Measurements from ENCODE around the gene TAX1BP3.

Gene TAX1BP3

DNA sequence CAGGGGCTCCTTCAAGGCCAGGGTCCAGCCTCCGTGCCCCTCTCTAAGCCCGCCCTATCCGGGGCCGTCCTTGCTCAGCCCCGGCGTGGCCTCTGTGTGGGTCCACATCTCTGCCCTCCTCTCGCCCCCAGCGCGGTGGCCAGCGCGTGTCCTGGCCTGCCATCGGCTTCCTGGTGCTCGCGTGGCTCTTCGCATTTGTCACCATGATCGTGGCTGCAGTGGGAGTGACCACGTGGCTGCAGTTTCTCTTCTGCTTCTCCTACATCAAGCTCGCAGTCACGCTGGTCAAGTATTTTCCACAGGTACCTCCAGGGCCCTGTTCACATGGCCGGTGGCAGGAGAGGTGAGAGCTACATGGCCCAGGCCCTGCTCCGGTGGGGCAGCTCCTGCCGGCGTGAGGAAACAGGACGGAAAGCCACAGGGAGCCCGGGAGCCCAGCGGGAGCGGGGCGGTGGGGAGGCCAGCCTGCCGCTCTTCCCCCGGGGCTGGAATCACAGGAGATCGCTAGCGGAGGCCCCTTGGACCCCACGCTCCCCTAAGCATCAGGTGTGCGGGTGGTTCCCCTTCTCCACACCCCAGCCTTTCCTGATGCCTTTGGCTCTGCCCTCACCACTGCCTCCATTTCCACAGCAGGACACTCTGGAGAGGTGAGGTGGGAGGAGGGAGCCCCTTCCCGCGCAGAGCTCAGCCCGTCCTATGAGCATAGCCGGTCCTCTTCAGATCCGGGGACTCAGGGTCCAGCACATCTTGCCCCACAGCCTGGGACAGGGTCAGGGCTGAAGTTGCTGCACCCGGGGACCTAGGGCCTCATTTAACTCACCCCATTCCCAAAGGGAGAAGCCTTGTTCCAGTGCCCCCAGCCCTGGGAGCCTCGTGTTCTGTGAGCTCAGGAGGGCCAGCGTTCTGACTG, 10.2 kb downstream of the TAX1BP3 start:
- DNase-seq = no peak

GRCh38 chr17:3657588-3657869, 10.8 kb downstream of the TAX1BP3 start:
- DNase-seq = no peak

DNA sequence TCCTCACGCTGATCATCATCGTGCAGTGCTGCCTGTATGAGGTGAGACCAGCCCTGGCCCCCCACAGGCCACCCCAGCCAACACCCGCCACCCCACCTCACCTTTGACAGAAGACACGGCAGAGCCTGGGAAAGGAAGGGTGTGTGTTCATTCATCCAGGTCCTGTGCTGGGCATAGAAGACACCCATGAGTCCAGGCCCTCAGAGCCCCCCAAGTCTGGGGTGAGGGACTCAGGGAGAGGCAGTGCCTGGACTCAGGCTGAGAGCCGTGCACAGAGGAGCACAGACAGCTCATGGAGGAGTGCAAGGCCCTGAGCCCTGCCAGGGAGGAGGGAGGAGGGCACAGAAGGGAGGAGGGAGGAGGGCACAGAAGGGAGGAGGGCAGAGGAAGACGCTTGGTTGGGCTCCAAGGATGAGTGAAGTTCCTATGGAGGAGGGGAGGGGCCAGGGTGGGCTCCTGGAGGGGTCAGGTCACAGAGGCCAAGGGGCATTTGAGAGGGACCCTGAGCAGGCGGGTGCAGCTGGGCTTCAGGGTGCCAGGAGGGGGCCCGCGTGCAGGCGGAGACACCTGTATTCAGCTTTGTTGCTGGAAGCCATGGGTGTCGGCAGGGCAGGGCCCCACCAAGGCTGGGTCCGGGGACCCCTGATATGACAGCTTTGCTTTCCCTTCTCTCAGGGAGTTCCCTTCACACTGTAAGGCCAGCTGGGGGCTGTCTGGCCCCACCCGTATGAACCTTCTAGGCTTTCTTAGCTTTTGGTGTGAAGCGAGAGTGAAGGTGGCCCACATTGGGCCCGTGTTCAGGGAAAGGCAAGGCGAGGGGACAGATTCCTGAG, 11.4 kb downstream of the TAX1BP3 start:
- no peak for DNase-seq

GRCh38 chr17:3656353-3656752, 12.0 kb downstream of the TAX1BP3 start:
- no peak for DNase-seq

- DNase-seq = no peak
Observed at GRCh38 chr17:3655766-3656165, 12.6 kb downstream of the TAX1BP3 start.

GRCh38 chr17:3647769-3648555, 20.4 kb downstream of the TAX1BP3 start:
- DNase-seq = no peak

GRCh38 chr17:3647251-3647650, 21.1 kb downstream of the TAX1BP3 start:
- DNase-seq = no peak

DNA sequence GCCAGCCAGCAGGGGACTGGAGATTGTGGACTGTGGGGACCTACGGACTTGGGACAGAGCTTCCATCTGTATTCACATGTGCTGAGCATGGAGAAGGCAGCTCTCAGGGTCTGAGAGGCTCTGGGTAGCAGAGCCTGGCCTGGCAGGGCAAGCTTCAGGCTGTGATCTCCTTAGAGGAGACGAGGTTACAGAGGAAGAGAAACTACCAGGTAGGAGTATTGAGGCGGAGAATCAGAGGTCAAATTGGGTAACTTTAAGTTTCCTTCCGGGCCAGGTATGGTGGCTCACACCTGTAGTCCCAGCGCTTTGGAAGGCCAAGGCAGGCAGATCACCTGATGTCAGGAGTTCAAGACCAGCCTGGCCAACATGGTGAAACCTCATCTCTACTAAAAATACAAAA, 23.1 kb downstream of the TAX1BP3 start:
- no peak for DNase-seq

DNA sequence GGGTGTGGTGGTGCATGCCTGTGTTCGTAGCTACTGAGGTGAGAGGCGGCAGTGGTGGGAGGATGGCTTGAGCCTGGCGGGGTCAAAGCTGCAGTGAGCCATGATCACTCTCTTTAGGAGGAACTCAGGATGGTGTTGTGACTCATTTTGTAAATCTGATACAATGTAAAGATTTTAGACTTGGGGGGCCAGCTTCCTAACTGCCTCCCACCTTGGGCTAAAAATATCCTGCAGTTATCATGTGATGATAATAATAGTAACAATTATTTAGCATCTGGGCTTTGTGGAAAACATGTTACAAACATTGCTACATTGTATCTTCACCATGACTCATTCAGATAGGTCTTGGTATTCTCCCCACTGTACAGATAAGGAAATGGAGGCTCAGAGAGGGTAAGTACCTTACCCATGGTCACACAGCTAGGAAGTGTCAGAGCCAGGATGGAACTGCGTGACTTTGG, 24.5 kb downstream of the TAX1BP3 start:
- DNase-seq = no peak

- DNase-seq = no peak
Observed at GRCh38 chr17:3641717-3642486, 26.5 kb downstream of the TAX1BP3 start.

DNA sequence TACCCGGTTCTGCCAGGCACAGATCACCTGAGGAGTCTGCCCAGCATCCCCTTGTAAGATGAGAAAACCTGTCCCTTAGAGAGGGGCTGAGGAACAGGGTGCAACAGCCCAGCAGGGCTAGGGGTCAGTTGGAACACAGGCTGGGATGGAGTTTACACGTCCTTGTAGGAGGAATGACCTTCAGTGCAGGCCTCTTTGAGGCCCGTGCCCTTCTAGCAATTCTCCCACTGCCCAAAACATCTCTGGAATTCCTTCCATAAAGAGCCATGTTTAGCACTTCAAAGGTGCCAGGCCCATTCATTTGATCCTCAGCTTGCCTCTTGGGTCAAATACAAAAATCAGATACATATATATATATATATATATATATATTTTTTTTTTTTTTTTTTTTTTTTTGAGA, 27.4 kb downstream of the TAX1BP3 start:
- no peak for DNase-seq

DNA sequence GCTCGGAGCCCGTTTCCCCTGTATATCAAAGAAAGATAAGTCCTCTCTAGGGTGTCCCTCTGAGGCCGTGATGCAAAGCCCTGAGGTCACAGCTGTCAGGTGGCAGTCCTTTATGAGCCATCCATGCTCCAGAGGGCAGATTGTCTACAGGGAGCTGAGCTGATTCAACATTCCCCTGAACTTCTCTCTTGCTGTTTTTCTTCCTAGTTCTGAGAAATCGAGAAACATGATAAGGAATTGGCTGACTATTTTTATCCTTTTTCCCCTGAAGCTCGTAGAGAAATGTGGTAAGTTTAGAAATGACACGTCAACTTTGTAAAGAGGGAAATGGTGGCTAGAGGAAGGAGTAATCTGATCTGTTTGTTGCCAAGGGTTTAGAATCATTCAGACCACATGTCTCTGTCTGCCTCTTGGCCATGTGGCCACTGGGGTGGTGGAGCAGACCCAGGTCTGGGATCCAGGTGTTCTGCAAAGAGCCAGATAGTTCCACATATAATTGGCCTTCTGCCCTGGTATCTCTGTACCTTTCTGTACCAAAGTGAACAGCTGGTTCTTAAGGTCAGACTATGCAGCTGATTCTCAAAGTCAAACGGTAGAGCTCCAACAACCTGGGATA, 28.3 kb downstream of the TAX1BP3 start:
- DNase-seq = no peak

DNA sequence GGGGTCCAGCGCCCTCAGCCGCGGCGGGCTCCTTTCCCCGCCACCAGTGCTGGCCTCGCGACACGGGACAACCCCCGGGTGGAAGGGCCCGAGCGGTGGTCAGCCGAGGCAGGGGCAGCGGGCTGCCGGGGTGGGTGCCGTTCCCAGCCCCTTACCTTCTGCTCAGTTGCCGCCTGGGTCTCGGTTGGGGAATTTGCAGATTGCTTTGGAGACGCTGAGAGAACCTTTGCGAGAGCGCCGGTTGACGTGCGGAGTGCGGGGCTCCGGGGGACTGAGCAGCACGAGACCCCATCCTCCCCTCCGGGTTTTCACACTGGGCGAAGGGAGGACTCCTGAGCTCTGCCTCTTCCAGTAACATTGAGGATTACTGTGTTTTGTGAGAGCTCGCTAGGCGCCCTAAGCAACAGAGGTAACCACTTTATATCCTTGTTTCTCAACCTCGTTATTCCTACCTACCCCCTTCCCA, 31.4 kb downstream of the TAX1BP3 start:
- no peak for DNase-seq

DNA sequence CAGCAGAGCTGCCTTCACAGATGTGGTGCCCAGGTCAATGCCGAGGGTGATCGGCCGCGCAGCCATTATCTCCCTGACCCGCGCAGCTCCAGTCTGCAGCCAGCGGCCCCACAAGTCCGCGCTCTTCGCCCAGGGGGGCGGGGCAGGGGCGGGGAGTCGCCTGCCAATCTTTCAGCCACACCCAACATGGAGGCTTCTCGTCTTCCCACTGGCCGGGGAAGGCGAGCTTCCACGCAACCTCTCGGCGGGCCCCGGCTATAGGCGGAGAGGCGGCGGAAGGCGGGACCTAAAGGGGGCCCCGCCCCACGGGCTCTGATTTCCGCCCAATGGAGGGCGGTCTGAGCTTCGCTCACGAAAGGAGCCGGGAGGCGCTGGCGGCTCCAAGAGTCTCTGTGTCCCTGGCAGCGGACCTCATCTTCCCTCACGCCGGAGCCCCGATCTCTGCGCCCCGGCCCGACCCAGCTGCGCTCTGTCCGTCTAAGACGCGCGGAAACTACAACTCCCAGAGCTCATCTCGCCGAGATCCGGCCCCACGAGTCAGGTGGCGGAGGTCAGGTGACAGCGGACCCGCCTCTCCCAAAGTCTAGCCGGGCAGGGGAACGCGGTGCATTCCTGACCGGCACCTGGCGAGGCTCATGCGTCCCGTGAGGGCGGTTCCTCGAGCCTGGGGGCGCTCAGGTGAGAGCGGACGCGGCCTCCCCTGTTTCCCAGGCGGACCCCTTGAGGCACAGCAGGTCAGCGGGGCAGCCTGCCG, 32.0 kb downstream of the TAX1BP3 start, which contains the start of the genes CTNS and SHPK:
Gene CTNS, plus strand, starts transcription at position 607 of the 754 bp plus-strand sequence. CDS start 3,447 bp downstream, outside the sequence.
Gene SHPK, minus strand, starts transcription at position 97 of the 754 bp plus-strand sequence. Its CDS starts 31 bp downstream, at position 66.
- DNase-seq = peak; percentile 94

GRCh38 chr17:3635474-3636153, 32.8 kb downstream of the TAX1BP3 start:
- DNase-seq = no peak

GRCh38 chr17:3632287-3632686, 36.1 kb downstream of the TAX1BP3 start:
- no peak for DNase-seq

DNA sequence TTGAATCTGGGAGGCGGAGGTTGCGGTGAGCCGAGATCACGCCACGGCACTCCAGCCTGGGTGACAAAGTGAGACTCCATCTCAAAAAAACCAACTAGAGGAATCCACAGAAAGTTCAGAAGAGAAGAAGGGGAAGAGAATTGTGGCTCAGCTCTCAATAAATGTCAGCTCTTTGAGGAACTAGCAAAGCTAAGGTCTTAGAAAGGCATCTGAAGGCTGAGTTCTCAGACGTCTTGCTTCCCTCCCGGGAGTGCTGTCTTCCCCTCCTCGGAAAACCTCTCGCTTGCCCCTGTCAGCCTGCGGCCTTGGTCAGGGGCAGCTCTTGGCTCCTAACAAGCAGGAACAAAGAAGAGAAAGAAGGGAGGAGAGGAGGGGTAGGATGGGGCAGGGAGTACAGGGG, 37.6 kb downstream of the TAX1BP3 start:
- no peak for DNase-seq

DNA sequence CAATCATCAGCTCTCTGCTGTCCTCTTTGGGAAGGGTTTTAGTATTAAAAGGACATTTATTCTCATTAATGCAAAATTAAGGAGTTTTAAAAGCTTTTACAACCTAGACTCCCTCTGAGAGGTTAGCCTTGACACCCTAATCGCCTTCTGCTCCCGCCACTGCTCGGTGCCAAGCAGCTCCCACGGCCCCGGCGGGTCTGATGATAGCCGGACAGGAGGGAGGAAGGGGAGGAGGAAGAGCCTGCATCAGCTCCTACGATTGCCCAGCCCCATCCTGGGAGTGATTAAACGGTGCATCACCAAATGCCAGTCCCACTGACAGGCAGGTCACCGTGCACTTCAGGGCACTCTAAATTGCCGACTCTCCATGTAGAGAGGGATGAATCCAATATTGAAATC, 40.6 kb downstream of the TAX1BP3 start:
- no peak for DNase-seq

DNA sequence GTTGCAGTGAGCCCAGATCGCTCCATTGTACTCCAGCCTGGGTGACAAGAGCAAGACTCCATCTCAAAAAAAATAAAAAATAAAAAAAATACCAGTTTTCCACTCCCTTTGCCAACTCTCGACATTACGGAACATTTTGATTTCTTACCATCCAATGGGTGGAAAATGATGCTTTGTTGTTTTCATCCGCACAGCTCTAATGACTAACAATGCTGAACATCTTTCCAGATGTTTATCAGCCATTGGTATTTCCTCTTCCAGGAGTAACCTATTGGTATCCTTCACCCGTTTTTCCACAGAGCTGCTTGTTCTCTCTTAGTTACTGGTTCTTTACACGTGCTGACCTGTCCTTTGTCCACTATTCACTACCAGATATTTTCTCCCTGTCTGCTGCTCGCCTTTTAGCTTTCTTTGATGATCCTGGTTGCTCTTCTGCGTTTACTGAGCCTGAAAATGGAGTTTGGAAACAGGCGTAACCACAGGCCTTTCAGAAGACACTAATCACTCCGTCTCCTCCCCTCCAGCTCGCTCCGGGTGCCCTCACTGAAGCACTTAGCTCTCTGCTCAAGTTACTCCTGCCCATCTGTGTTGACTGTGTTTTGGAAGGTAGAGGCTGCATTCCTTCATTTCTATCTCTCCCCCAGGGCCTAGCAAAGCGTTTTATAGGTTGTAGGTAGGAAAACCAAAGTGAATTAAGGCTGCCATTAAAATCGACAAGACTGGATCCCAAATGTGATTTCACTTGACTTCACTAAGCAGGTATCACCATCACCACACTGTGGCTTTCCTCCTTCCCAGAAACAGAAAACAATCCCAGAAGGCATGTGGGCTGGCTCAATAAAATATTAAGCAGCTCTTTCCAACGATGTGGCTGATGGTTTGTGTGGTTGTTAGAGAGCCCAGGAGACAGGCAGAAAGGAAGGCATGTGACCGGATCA, 41.3 kb downstream of the TAX1BP3 start:
- peak; percentile 36 for DNase-seq

Measured in NCI-H2171 (cell line).